EL (cell line): ENCODE data around the gene EXOC3L4.

Experiments
- DNase-seq: peaks from one replicate; pipeline ENCODE4 v3.0.0-alpha.2; 2016

Gene EXOC3L4

DNA sequence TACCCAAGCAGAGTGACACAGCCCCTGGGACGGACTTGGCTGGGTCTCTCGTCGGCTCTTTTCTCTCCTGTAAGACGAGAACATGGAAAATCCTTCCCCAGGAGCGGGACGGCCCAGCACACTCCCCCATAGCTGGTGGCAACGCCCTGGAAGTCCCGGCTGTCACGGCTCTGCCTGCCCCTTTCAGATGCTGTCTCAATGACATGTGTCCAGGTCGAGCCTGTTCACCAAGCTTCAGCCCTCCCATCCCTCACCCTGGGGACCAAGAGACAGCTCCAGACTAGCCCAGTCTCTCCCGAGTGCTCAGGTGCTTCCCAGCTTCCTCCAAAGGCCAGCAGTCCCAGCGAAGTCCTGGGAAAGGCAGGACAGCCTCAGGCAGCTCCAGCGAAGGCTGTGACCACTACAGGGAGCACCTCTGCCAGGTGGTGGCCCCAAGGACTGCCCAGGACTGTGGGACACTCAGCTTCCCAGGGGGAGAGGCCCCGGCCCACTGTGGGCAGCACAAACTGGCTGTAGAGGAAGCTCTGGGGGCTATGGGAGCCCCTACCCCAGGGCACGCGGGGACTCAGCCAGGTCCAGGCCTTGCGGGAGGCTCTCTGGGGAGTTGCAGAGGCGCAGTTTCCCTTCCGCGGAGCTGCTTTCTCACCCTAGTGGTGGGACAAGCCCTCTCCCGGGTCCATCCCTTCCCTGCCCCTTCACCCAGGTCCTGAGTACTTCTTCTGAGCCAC, 62.3 kb downstream of the EXOC3L4 start:
- DNase-seq, result no peak

DNA sequence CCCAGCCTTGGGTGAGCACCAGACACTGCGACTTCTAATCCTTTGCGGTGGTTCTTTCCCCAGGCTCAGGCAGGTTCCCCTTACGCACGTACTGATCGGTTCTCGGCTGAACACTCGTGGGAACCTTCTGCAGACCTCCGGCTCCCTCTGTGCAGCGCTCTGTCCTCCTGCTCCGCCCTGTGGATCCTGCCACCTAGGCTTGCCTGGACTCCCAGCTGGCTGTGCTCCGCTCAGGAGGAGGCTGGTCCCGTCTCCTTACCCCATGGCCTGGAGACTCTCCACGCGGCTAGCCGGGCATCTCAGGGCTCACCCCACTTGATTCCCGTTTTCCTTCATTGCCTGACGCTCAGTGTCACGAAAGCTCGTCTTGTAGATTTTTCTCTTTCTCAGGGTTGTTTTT, 63.4 kb downstream of the EXOC3L4 start:
- no peak for DNase-seq

DNA sequence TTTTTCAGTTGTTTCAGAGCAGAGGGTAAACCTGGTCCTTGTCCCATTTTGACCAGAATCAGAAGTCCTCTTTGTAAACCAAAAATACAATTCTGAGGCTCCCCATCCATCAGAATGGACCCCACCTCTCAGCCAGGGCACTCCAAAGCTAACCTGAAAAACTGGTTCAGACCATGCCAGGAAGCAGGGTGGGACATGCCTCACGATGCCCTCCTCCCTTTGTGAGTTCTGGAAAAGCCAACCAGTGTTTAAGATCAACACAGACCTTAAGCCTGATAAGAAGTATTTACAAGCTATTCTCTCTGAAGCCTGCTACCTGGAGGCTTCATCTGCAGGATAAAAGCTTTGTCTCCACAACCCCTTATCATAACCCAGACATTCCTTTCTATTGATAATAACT, 64.2 kb downstream of the EXOC3L4 start:
- DNase-seq, result no peak
